HepG2 (cell line): Measurements from ENCODE around the gene SETD1A. TPM values are rescaled to one million over a fixed set of nuclear protein-coding genes. Genes with fewer than 3 reads are reported as not detected.

Experiments used
- ATAC-seq: fragments of 200-7000 bp; cut with Tn5 transposase; 3 replicates; pipeline ENCODE4 v1.9.1; 2020; ENCODE audit warnings: mild to moderate bottlenecking, moderate library complexity
- BruUV-seq: library from RNA; stranded (reverse); fragments of 400-500 nt; replicated peaks from 2 replicates; lab custom pipeline; 2021; lab: Mats Ljungman, UMichigan
- CTCF ChIA-PET: fragments of 300-600 bp; formaldehyde crosslinking; extraction: SDS; loops from one replicate; lab custom pipeline; 2021; ENCODE audit warnings: low total read pairs, inconsistent platforms, low intra/inter-chr PET ratio; lab: Yijun Ruan, JAX
- POLR2A ChIA-PET: fragments of 350-600 bp; sonication (Branson Sonifier 250); formaldehyde crosslinking; loops from one replicate; lab custom pipeline; 2020; ENCODE audit warnings: antibody characterized with exemption, inconsistent platforms; lab: Yijun Ruan, JAX
- DNase-seq: peaks from one replicate; pipeline ENCODE4 v3.0.0-alpha.2; 2015; ENCODE audit warnings: low spot score
- FAIRE-seq: peaks from 3 replicates; lab custom pipeline; 2011; peaks lifted over from hg19 to GRCh38; lab: Jason Lieb, UNC
- H2AFZ ChIP-seq: one replicate; pipeline ENCODE4 v1.6.1; 2011; ENCODE audit warnings: low read length, inconsistent platforms
- H3K27ac ChIP-seq: fragments of 300-600 bp; 3 replicates; pipeline ENCODE4 v1.8.0; 2011; ENCODE audit warnings: mixed run types, mild to moderate bottlenecking, mixed read lengths, low read length, inconsistent platforms; ENCODE audit not compliant: insufficient read depth; ENCODE audit errors: extremely low read length
- H3K27me3 ChIP-seq, 2 experiments: fragments of 200-600 bp in 1 of 2; 2 replicates in 1 of 2; 3 replicates in 1 of 2; pipeline versions ENCODE4 v1.6.0 to v1.8.0; 2011; ENCODE audit warnings: low read length in 2 of 2, mild to moderate bottlenecking in 2 of 2, moderate library complexity in 2 of 2, inconsistent platforms in 1 of 2; ENCODE audit not compliant: insufficient read depth in 2 of 2, control insufficient read depth in 1 of 2
- H3K36me3 ChIP-seq, 2 experiments: fragments of 200-600 bp in 1 of 2; replicated peaks in 1 of 2; 2 replicates in 1 of 2; 3 replicates in 1 of 2; pipeline versions ENCODE4 v1.5.1 to v1.8.0; 2011; ENCODE audit warnings: low read length in 2 of 2, inconsistent platforms in 1 of 2; ENCODE audit not compliant: insufficient read depth in 2 of 2, control insufficient read depth in 1 of 2
- H3K4me1 ChIP-seq: 2 replicates; pipeline ENCODE4 v1.5.1; 2012; ENCODE audit warnings: low read length, inconsistent platforms; ENCODE audit not compliant: insufficient read depth
- H3K4me2 ChIP-seq: 2 replicates; pipeline ENCODE4 v1.6.0; 2011; ENCODE audit warnings: low read depth, low read length, inconsistent platforms
- H3K4me3 ChIP-seq, 3 experiments: fragments of 200-600 bp in 1 of 3; sonication (generic), shearing (Covaris generic) in 1 of 3; replicated peaks in 1 of 3; 2 replicates each; pipeline ENCODE4 v1.5.1; 2011 to 2016; ENCODE audit warnings: low read length in 3 of 3, inconsistent platforms in 2 of 3, low read depth in 2 of 3, mild to moderate bottlenecking in 2 of 3, control low read depth in 1 of 3, mixed read lengths in 1 of 3; ENCODE audit not compliant: insufficient read depth in 1 of 3
- H3K79me2 ChIP-seq: one replicate; pipeline ENCODE4 v1.6.1; 2011; ENCODE audit warnings: low read length, inconsistent platforms; ENCODE audit not compliant: insufficient read depth
- H3K9ac ChIP-seq: 2 replicates; pipeline ENCODE4 v1.6.0; 2011; ENCODE audit warnings: mild to moderate bottlenecking, low read depth, low read length, inconsistent platforms; ENCODE audit not compliant: insufficient read depth
- H3K9me3 ChIP-seq: 2 replicates; pipeline ENCODE4 v1.5.1; 2012; ENCODE audit warnings: mild to moderate bottlenecking, low read length
- H4K20me1 ChIP-seq: 2 replicates; pipeline ENCODE4 v1.6.0; 2011; ENCODE audit warnings: inconsistent platforms, mild to moderate bottlenecking, low read length, moderate library complexity; ENCODE audit not compliant: insufficient read depth
- AGO2 ChIP-seq: fragments of 200-400 bp; formaldehyde crosslinking; optimal IDR thresholded peaks from 2 replicates; pipeline ENCODE3; 2017; ENCODE audit warnings: mild to moderate bottlenecking, low read depth, low read length, moderate library complexity
- MAF1 ChIP-seq: sonication (generic); formaldehyde crosslinking; IDR thresholded peaks from 2 replicates; pipeline ENCODE4 v1.5.0; 2020; ENCODE audit warnings: missing genetic modification reagents, borderline replicate concordance
- RBFOX2 ChIP-seq: fragments of 200-400 bp; formaldehyde crosslinking; IDR thresholded peaks from 2 replicates; pipeline ENCODE4 v1.6.1; 2017; ENCODE audit warnings: low read depth, mild to moderate bottlenecking, low read length
- ZBTB8A ChIP-seq: sonication (generic); formaldehyde crosslinking; IDR thresholded peaks from 2 replicates; pipeline ENCODE4 v1.4.0; 2020; ENCODE audit warnings: mild to moderate bottlenecking, low read depth, missing genetic modification reagents, borderline replicate concordance
- ZNF607 ChIP-seq: sonication (generic); formaldehyde crosslinking; IDR thresholded peaks from 2 replicates; pipeline ENCODE4 v1.5.1; 2020; ENCODE audit warnings: missing genetic modification reagents, mild to moderate bottlenecking, borderline replicate concordance
- ZNF704 ChIP-seq: sonication (generic); formaldehyde crosslinking; IDR thresholded peaks from 2 replicates; pipeline ENCODE4 v1.8.1; 2023; ENCODE audit warnings: mild to moderate bottlenecking, inconsistent platforms, moderate library complexity, missing genetic modification reagents, borderline replicate concordance
- WGBS: methylation state at CpG from one replicate; pipeline ENCODE4 v1.1.6; 2017; ENCODE audit warnings: low lambda C conversion rate; 5-methylcytosine and 5-hydroxymethylcytosine counted together
- in situ Hi-C: cut with HindIII; loops from 2 replicates; pipeline ENCODE4 v1.10.0; 2017; ENCODE audit warnings: low pct_unique_long_range_greater_than_20kb; ENCODE audit not compliant: extremely low pct_ligation_motif_present
- intact Hi-C: fragments of 100-400 bp; cut with micrococcal nuclease; formaldehyde crosslinking; loops from one replicate; pipeline ENCODE4 v1.10.0; 2022; ENCODE audit not compliant: unreplicated experiment
- polyA plus RNA-seq, 8 experiments: library from polyadenylated mRNA; depleted of rRNA in 3 of 8; stranded (reverse) in 7 of 8; unstranded in 1 of 8; fragments of >200 nt; fragmentation: Illumina TruSeq in 4 of 8; extraction: Trizol in 4 of 8; gene quantifications; 2 replicates each; pipeline versions ENCODE4 v1.2.1 to v1.2.3, GENCODE V29; 2011 to 2016; ENCODE audit warnings: low read depth in 4 of 8, missing spikeins in 1 of 8, mixed read lengths in 1 of 8; ENCODE audit not compliant: insufficient read depth in 1 of 8
- total RNA-seq, 5 experiments: library from RNA; depleted of rRNA; stranded (reverse); fragments of >200 nt; fragmentation: Illumina TruSeq; extraction: Trizol; gene quantifications; 2 replicates each; pipeline ENCODE4 v1.2.3, GENCODE V29; 2016; ENCODE audit warnings: low read depth in 1 of 5

SETD1A gene
- total and polyA plus RNA-seq, 2 of the 13 experiments (the other 11 are each of a cell fraction or from before 2014, with no cell fraction given) = 3.8 to 5.6 TPM

GRCh38 chr16:30929167-30929566 lies 28.4 kb upstream of the SETD1A start (continued):
- TF ChIP-seq MAF1 (CRISPR knock-in tag) = no peak
- TF ChIP-seq ZNF704 = no peak
- no peak for TF ChIP-seq ZNF607 (CRISPR knock-in tag)

GRCh38 chr16:30930160-30930571 lies 27.4 kb upstream of the SETD1A start:
- CTCF ChIA-PET = no interaction called here
- no peaks in the 10 kb centered on the region for H3K79me2 ChIP-seq
- peaks cover 11 to 25% of the 10 kb centered on the region in 2 experiments for H3K36me3 ChIP-seq
- peaks cover 7% of the 10 kb centered on the region; the same call in 1 of the 2 replicates for H3K4me1 ChIP-seq
- FAIRE-seq (no peak), ATAC-seq (no peak), DNase-seq (no peak)
- no peak overlapping the region for H3K9ac ChIP-seq
- POLR2A ChIA-PET = no interaction called here
- no peak overlapping the region for H3K27ac ChIP-seq
- H4K20me1 ChIP-seq = no peaks in the 10 kb centered on the region
- no peaks in the 10 kb centered on the region for H3K9me3 ChIP-seq
- intact Hi-C loops = no loop called here
- H3K4me2 ChIP-seq = no peak overlapping the region
- H2AFZ ChIP-seq = no peak overlapping the region
- H3K4me3 ChIP-seq = no peak overlapping the region
- no peaks in the 10 kb centered on the region for H3K27me3 ChIP-seq
- in situ Hi-C loops = no loop called here
- TF ChIP-seq ZBTB8A (CRISPR knock-in tag) (no peak), RBFOX2 (peak; percentile 56), AGO2 (peak; percentile 65)
- WGBS = 98% methylated on average over 12 of the region's 35 CpGs
- BruUV-seq = no TSS peak
